Measurements from ENCODE around the gene DNAJC8. TPM values are rescaled to one million over a fixed set of nuclear protein-coding genes. Genes with fewer than 3 reads are reported as not detected.
A peak's percentile ranks its signal among the peaks of the same experiment; 100 is the strongest.

Gene DNAJC8
- total and polyA plus RNA-seq, 2 of the 8 experiments (the other 6 are each of a cell fraction or from before 2014, with no cell fraction given), result 116 to 134 TPM

- H3K4me2 ChIP-seq (ENCODE audit: insufficient read depth in 1 of 2, low read depth in 2 of 2, low read length in 2 of 2), result no peak overlapping the region
- no peaks in the 10 kb centered on the region for H4K20me1 ChIP-seq (replicated peaks in 1 of 2; ENCODE audit: control insufficient read depth in 1 of 2, insufficient read depth in 2 of 2, low read length in 2 of 2)
- H3K4ac ChIP-seq (replicated peaks; ENCODE audit: insufficient read length, low read depth, low read length), result no peak overlapping the region
- H3K4me1 ChIP-seq (replicated peaks in 1 of 4; ENCODE audit: control insufficient read depth in 3 of 4, insufficient read depth in 4 of 4, low read length in 3 of 4), result no peaks in the 10 kb centered on the region
- H3K56ac ChIP-seq (replicated peaks; ENCODE audit: insufficient read length, low read depth, low read length), result no peak overlapping the region
- WGBS, 2 experiments (ENCODE audit: extremely low coverage in 1 of 2, insufficient coverage in 1 of 2, insufficient read length in 1 of 2, insufficient replicate concordance in 2 of 2, low coverage in 1 of 2, low lambda C conversion rate in 2 of 2, missing lambda C conversion rate in 1 of 2), result 91% methylated on average over 3 of the region's 3 CpGs; no CpG with 5 or more reads in 1 of the 2 experiments
- DNase-seq (ENCODE audit: low read depth in 1 of 2, low spot score in 2 of 2) (no peak), FAIRE-seq (no peak)
- H3K9me3 ChIP-seq (ENCODE audit: insufficient read depth in 2 of 2, low read depth in 1 of 2, low read length in 1 of 2), result no peaks in the 10 kb centered on the region
- POLR2A ChIA-PET (ENCODE audit: partially characterized antibody), result interaction anchor here (1.3 to 2.2 kb wide), 3 partner anchors 15 to 346 kb away, joined by 4 to 5 read pairs (median 4); no protein-coding TSS in a partner anchor
- no peak overlapping the region for H2BK15ac ChIP-seq (ENCODE audit: low read length)
- TF ChIP-seq RBBP5 (IDR thresholded peaks at IDR 0.05; ENCODE audit: borderline replicate concordance, low read depth, low read length) (no peak), EGR1 (IDR thresholded peaks at IDR 0.05; ENCODE audit: borderline replicate concordance, low read depth, low read length) (no peak), BCL11A (IDR thresholded peaks at IDR 0.05; ENCODE audit: low read depth in 2 of 2, low read length in 2 of 2) (no peak), BRCA1 (IDR thresholded peaks at IDR 0.05; ENCODE audit: low read depth, low read length) (no peak), CTCF (IDR thresholded peaks at IDR 0.05; ENCODE audit: control extremely low read depth in 1 of 3, insufficient read depth in 1 of 3, low read depth in 1 of 3, low read length in 3 of 3) (no peak), CREB1 (IDR thresholded peaks at IDR 0.05) (no peak), SP2 (IDR thresholded peaks at IDR 0.05; ENCODE audit: low read length) (no peak), TEAD4 (IDR thresholded peaks at IDR 0.05; ENCODE audit: low read depth, low read length) (no peak), E2F6 (IDR thresholded peaks at IDR 0.05) (no peak), TBP (IDR thresholded peaks at IDR 0.05; ENCODE audit: low read depth, low read length) (no peak), YY1 (IDR thresholded peaks at IDR 0.05; ENCODE audit: low read depth, low read length) (no peak)
- no peak overlapping the region for H2AK5ac ChIP-seq (ENCODE audit: low read depth, low read length)
- H4K5ac ChIP-seq (ENCODE audit: insufficient read length, low read depth, low read length), result no peak overlapping the region
- 0 out of 2 replicates have a peak overlapping the region, but pooled peaks have one; percentile 43 for H2BK12ac ChIP-seq (ENCODE audit: low read depth, low read length)
- H2AFZ ChIP-seq (ENCODE audit: low read length), result no peak overlapping the region
- CTCF ChIA-PET (ENCODE audit: partially characterized antibody), result interaction anchor here (0.9 to 2.7 kb wide), 6 partner anchors 13 to 419 kb away, joined by 3 to 8 read pairs (median 4); no protein-coding TSS in a partner anchor
- no peak overlapping the region for H4K8ac ChIP-seq (ENCODE audit: extremely low read depth, insufficient read depth, low read length)
- no peak overlapping the region for H3K27ac ChIP-seq (ENCODE audit: low read depth, low read length)
- no peak overlapping the region for H4K91ac ChIP-seq (replicated peaks; ENCODE audit: insufficient read length, low read length)
- H3K23me2 ChIP-seq (ENCODE audit: low read depth, low read length), result no peaks in the 10 kb centered on the region
- H3K9ac ChIP-seq (replicated peaks in 1 of 4; ENCODE audit: extremely low read depth in 1 of 4, low read depth in 3 of 4, low read length in 3 of 4), result no peak overlapping the region
- H3K4me3 ChIP-seq (ENCODE audit: extremely low read depth in 1 of 4, insufficient read depth in 2 of 4, low read depth in 3 of 4, low read length in 4 of 4), result no peak overlapping the region
- H2BK5ac ChIP-seq (ENCODE audit: low read depth, low read length), result no peak overlapping the region
- no peaks in the 10 kb centered on the region for H3K79me2 ChIP-seq (ENCODE audit: control insufficient read depth in 1 of 2, insufficient read depth in 2 of 2, low read length in 2 of 2)
- H3K23ac ChIP-seq (ENCODE audit: insufficient read length), result no peak overlapping the region
- H2BK20ac ChIP-seq (ENCODE audit: low read length), result no peak overlapping the region
- no peaks in the 10 kb centered on the region for H3K36me3 ChIP-seq (ENCODE audit: control insufficient read depth in 2 of 4, insufficient read depth in 4 of 4, low read length in 3 of 4)
- H3K18ac ChIP-seq (ENCODE audit: extremely low read depth, low read length), result no peak overlapping the region; the same call in 1 of the 2 replicates
- no peaks in the 10 kb centered on the region for H3K79me1 ChIP-seq (ENCODE audit: low read depth, low read length)
- H3K27me3 ChIP-seq (replicated peaks in 1 of 4; ENCODE audit: control insufficient read depth in 3 of 4, extremely low read depth in 1 of 4, insufficient read depth in 3 of 4, low read length in 3 of 4), result no peaks in the 10 kb centered on the region
- no peak overlapping the region for H3K14ac ChIP-seq (ENCODE audit: insufficient read length)
- no peak overlapping the region for H2BK120ac ChIP-seq (replicated peaks; ENCODE audit: low read depth, low read length)
Measured at GRCh38 chr1:28161751-28162150, 71.1 kb downstream of the DNAJC8 start.
